ENCODE data around the gene NUDT12.

Gene NUDT12

DNA sequence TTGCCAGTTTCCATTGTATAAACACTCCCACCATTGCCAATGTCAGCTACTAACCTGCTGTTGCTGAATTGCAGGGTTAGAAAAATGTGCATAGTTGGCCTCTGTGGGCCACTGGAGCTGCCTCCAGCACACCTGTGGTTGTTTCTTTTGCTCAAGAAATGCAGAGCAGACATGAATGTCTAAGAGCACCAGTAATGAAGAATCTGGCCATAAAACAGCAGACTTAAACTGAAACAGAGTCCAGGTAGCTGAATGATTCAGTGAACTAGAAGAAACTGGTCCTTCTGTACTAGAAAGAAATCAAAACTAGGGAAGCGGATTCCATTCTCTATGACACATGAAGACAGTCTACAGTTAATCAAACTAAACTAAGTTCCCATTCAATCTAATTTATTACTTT is 48.2 kb downstream of the NUDT12 start:
- CTCF ChIA-PET: no interaction called here
- DNase-seq (ENCODE audit: low spot score): no peak
- POLR2A ChIA-PET (ENCODE audit: low non-redundant PET): no interaction called here
- TF ChIP-seq, protein P1, sequence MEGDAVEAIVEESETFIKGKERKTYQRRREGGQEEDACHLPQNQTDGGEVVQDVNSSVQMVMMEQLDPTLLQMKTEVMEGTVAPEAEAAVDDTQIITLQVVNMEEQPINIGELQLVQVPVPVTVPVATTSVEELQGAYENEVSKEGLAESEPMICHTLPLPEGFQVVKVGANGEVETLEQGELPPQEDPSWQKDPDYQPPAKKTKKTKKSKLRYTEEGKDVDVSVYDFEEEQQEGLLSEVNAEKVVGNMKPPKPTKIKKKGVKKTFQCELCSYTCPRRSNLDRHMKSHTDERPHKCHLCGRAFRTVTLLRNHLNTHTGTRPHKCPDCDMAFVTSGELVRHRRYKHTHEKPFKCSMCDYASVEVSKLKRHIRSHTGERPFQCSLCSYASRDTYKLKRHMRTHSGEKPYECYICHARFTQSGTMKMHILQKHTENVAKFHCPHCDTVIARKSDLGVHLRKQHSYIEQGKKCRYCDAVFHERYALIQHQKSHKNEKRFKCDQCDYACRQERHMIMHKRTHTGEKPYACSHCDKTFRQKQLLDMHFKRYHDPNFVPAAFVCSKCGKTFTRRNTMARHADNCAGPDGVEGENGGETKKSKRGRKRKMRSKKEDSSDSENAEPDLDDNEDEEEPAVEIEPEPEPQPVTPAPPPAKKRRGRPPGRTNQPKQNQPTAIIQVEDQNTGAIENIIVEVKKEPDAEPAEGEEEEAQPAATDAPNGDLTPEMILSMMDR (conservative IDR thresholded peaks at IDR 0.05; ENCODE audit: low read depth): no peak
- no peak overlapping the region for H3K27ac ChIP-seq

DNA sequence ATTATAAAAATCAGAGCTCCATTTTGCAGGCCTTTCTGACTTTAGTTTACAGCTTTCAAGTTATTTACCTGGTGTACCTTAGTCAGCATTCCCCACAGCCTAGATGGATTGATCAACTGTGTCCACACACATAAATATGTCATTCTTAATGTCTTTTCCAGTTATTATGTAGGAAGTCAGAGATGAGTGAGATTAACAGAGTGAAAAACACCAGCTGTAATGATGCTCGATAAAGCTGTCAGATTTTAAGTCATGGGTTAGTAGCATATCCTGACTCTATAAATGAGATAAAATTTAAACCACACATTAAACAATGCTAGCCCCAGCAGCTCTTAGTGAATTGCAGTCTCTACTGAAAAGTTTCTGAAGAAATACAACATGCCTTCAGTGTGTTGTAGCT is 48.9 kb downstream of the NUDT12 start:
- POLR2A ChIA-PET (ENCODE audit: low non-redundant PET): no interaction called here
- no peak for DNase-seq (ENCODE audit: low spot score)
- no peak overlapping the region for H3K27ac ChIP-seq
- TF ChIP-seq, protein P1 (conservative IDR thresholded peaks at IDR 0.05; ENCODE audit: low read depth): no peak
- CTCF ChIA-PET: no interaction called here

GRCh38 chr5:103512500-103512899 is 50.1 kb downstream of the NUDT12 start:
- POLR2A ChIA-PET (ENCODE audit: low non-redundant PET): no interaction called here
- TF ChIP-seq, protein P1 (conservative IDR thresholded peaks at IDR 0.05; ENCODE audit: low read depth): no peak
- no peak overlapping the region for H3K27ac ChIP-seq
- CTCF ChIA-PET: interaction anchor here (1.0 to 1.8 kb wide), 2 partner anchors 76 to 288 kb away, joined by 4 to 5 read pairs; no protein-coding TSS in a partner anchor
- DNase-seq (ENCODE audit: low spot score): no peak

- POLR2A ChIA-PET (ENCODE audit: low non-redundant PET): no interaction called here
- CTCF ChIA-PET: interaction anchor here (1.8 kb wide), 1 partner anchor 287 kb away, joined by 5 read pairs; no protein-coding TSS in a partner anchor
- no peak overlapping the region for H3K27ac ChIP-seq
- DNase-seq (ENCODE audit: low spot score): peak; percentile 26
- TF ChIP-seq, protein P1 (conservative IDR thresholded peaks at IDR 0.05; ENCODE audit: low read depth): no peak
Observed at GRCh38 chr5:103511554-103511885, 51.1 kb downstream of the NUDT12 start.

GRCh38 chr5:103510851-103511553 is 51.6 kb downstream of the NUDT12 start:
- no peak overlapping the region for H3K27ac ChIP-seq
- ChIA-PET CTCF (interaction anchor here (1.8 kb wide), 1 partner anchor 287 kb away, joined by 5 read pairs; no protein-coding TSS in a partner anchor), POLR2A (ENCODE audit: low non-redundant PET) (no interaction called here)
- DNase-seq (ENCODE audit: low spot score): no peak
- TF ChIP-seq, protein P1 (conservative IDR thresholded peaks at IDR 0.05; ENCODE audit: low read depth): no peak

DNA sequence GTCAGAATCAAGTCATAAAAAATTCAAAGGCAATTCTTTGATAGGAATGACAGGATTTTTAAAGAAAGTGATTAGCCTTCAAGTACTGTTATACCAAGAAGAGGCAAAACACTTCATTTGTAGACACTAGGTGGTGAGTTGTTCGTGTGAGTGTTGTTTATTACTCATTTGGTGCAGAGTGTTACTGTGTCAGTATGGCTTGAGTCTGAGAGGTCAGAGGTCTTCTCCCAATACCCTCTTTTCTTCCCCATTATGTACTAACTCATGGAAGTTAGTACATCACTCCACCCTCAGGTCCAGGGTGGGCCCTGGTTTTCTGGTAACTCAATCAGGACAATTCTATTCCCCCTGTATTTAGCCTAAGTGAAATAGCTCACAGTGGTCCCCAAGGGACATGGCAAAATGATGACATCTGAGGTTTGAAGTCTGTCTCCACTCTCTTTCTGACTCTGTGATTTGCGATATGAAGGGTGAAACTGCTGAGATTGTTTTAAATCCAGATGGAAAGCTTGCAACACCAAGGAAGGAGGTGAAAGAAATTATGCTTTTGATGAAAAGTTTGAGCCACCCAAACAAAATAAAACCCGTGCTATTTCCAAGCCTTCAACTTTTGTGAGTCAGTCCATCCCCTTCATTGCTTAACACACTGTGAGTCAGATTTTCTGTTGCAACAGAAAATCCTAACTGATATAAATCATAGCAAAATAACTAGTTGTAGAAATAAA is 56.8 kb downstream of the NUDT12 start:
- peak; percentile 64 for DNase-seq (ENCODE audit: low spot score)
- CTCF ChIA-PET: interaction anchor here (0.7 kb wide), 1 partner anchor 502 kb away, joined by 3 read pairs; no protein-coding TSS in a partner anchor
- TF ChIP-seq, protein P1 (conservative IDR thresholded peaks at IDR 0.05; ENCODE audit: low read depth): no peak
- H3K27ac ChIP-seq: no peak overlapping the region
- POLR2A ChIA-PET (ENCODE audit: low non-redundant PET): interaction anchor here (0.6 kb wide), 1 partner anchor 23 kb away, joined by 3 read pairs; no protein-coding TSS in a partner anchor
